ENCODE data around the gene NUP210L. TPM values are rescaled to one million over a fixed set of nuclear protein-coding genes. Genes with fewer than 3 reads are reported as not detected.
"Not testable (repeated sequence)": the region's sequence is repeated elsewhere in the genome, so short reads cannot be mapped to it uniquely, and the experiment has no call there.

NUP210L gene
- total RNA-seq, 4 donors from 2014 or later = not detected

- Histone ChIP-seq H3K36me3 (no peaks in the 10 kb centered on the region), H3K4me1 (no peaks in the 10 kb centered on the region), H3K27me3 (no peaks in the 10 kb centered on the region), H3K9me3 (no peaks in the 10 kb centered on the region), H3K4me3 (no peak overlapping the region), H3K27ac (no peak overlapping the region)
- intact Hi-C loops (cut with DNase I; ENCODE audit: low total_unique reads) (no loop called here), in situ Hi-C loops (cut with MboI; ENCODE audit: low pct_ligation_motif_present in 1 of 4, low pct_unique_long_range_greater_than_20kb in 1 of 4, low sequenced_read_pairs in 3 of 4) (no loop called here)
- no peak for DNase-seq
- 67% methylated on average over 3 of the region's 3 CpGs; no CpG with 5 or more reads in 1 of the 2 donors for WGBS, 2 donors (ENCODE audit: low coverage in 1 of 2)
- TF ChIP-seq POLR2A (IDR thresholded peaks at IDR 0.05) (no peak), CTCF (IDR thresholded peaks at IDR 0.05) (no peak)
Measured at GRCh38 chr1:154104433-154105082, 50.3 kb downstream of the NUP210L start.

GRCh38 chr1:154100141-154100540, 54.7 kb downstream of the NUP210L start:
- H3K27me3 ChIP-seq; H3K4me1 ChIP-seq; H3K36me3 ChIP-seq; in situ Hi-C loops (cut with MboI; ENCODE audit: low pct_ligation_motif_present in 1 of 4, low pct_unique_long_range_greater_than_20kb in 1 of 4, low sequenced_read_pairs in 3 of 4); H3K9me3 ChIP-seq; H3K4me3 ChIP-seq; intact Hi-C loops (cut with DNase I; ENCODE audit: low total_unique reads); H3K27ac ChIP-seq; DNase-seq: not testable (repeated sequence)
- WGBS, 2 donors (ENCODE audit: low coverage in 1 of 2) = 88 to 92% methylated on average over 5 of the region's 5 CpGs

DNA sequence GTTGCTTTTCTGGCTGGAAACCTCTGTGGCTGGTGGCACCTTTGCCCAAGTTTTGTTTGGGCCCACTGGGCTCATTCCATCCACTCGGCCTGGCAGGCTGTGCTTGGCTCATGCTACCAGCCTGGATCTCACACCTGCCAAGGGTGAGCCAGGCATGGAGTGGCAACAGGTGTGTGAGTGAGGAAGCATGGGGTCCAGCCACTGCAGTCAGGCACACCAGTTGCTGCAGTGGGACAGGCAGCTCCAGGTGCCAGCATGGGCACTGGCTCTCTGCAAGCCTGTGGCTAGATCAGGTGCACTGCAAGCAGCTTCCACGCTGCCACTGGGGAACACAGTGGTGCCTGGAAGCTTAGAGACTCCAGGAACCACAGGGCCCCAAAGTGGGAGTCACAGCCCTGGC, 57.0 kb downstream of the NUP210L start:
- TF ChIP-seq POLR2A (IDR thresholded peaks at IDR 0.05) (no peak), POLR2AphosphoS5 (IDR thresholded peaks at IDR 0.05) (no peak), EP300 (IDR thresholded peaks at IDR 0.05; ENCODE audit: low read depth) (no peak), CTCF (IDR thresholded peaks at IDR 0.05) (no peak)
- H3K36me3 ChIP-seq = no peaks in the 10 kb centered on the region
- no peak overlapping the region for H3K4me3 ChIP-seq
- WGBS, 2 donors (ENCODE audit: low coverage in 1 of 2) = 68% methylated on average over 2 of the region's 2 CpGs; no CpG with 5 or more reads in 1 of the 2 donors
- no peaks in the 10 kb centered on the region for H3K9me3 ChIP-seq
- no peak overlapping the region for H3K27ac ChIP-seq
- intact Hi-C loops (cut with DNase I; ENCODE audit: low total_unique reads) (no loop called here), in situ Hi-C loops (cut with MboI; ENCODE audit: low pct_ligation_motif_present in 1 of 4, low pct_unique_long_range_greater_than_20kb in 1 of 4, low sequenced_read_pairs in 3 of 4) (no loop called here)
- no peaks in the 10 kb centered on the region for H3K27me3 ChIP-seq
- no peak for DNase-seq
- no peaks in the 10 kb centered on the region for H3K4me1 ChIP-seq

DNA sequence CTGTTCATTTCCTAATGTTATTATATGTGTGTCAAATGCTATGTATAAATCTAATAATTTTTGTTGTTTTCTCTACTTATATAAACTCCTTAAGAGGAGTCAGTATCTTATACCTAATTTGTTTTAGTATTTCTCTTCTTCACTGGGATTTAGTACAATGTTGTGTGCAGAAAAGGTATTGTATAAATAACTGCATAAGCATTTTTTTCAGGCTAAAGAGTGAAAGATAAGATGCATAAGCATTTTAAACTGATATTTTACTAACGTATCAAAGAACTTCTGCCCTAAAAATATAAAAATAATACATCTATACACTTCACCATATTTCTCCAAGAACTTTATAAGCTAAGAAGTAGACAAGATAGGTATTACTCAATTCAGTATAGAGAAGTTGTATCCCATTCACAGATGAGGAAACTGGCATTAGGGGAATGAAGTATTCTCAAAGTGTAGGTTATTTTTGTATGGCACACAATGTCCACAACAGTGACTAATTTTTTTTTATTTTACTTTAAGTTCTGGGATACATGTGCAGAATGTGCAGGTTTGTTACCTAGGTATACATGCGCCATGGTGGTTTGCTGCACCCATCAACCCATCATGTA, 59.3 kb downstream of the NUP210L start:
- in situ Hi-C loops (cut with MboI; ENCODE audit: low pct_ligation_motif_present in 1 of 4, low pct_unique_long_range_greater_than_20kb in 1 of 4, low sequenced_read_pairs in 3 of 4) = no loop called here
- Histone ChIP-seq H3K4me3 (no peak overlapping the region), H3K27ac (no peak overlapping the region), H3K4me1 (no peaks in the 10 kb centered on the region), H3K9me3 (no peaks in the 10 kb centered on the region), H3K27me3 (no peaks in the 10 kb centered on the region), H3K36me3 (no peaks in the 10 kb centered on the region)
- DNase-seq = no peak
- intact Hi-C loops (cut with DNase I; ENCODE audit: low total_unique reads) = no loop called here
- 0 to 50% methylated on average over 1 to 2 of the region's 2 CpGs for WGBS, 2 donors (ENCODE audit: low coverage in 1 of 2)
- TF ChIP-seq POLR2A (IDR thresholded peaks at IDR 0.05) (no peak), EP300 (IDR thresholded peaks at IDR 0.05; ENCODE audit: low read depth) (no peak), POLR2AphosphoS5 (IDR thresholded peaks at IDR 0.05) (no peak), CTCF (IDR thresholded peaks at IDR 0.05) (no peak)

- H3K4me3 ChIP-seq = no peak overlapping the region
- no peak for TF ChIP-seq POLR2A (IDR thresholded peaks at IDR 0.05)
- TF ChIP-seq EP300 (IDR thresholded peaks at IDR 0.05; ENCODE audit: low read depth) = no peak
- TF ChIP-seq CTCF (IDR thresholded peaks at IDR 0.05) = no peak
- no peak for TF ChIP-seq POLR2AphosphoS5 (IDR thresholded peaks at IDR 0.05)
- no peaks in the 10 kb centered on the region for H3K27me3 ChIP-seq
- intact Hi-C loops (cut with DNase I; ENCODE audit: low total_unique reads) = no loop called here
- no peaks in the 10 kb centered on the region for H3K36me3 ChIP-seq
- no peak for DNase-seq
- H3K9me3 ChIP-seq = no peaks in the 10 kb centered on the region
- no peak overlapping the region for H3K27ac ChIP-seq
- in situ Hi-C loops (cut with MboI; ENCODE audit: low pct_ligation_motif_present in 1 of 4, low pct_unique_long_range_greater_than_20kb in 1 of 4, low sequenced_read_pairs in 3 of 4) = no loop called here
- no peaks in the 10 kb centered on the region for H3K4me1 ChIP-seq
- whole genome bisulfite sequencing, 2 donors (ENCODE audit: low coverage in 1 of 2) = 78 to 88% methylated on average over 4 of the region's 4 CpGs
Measured at GRCh38 chr1:154094411-154094810, 60.5 kb downstream of the NUP210L start.
